ENCODE measurements around the gene OVAAL. TPM values are rescaled to one million over a fixed set of nuclear protein-coding genes. Genes with fewer than 3 reads are reported as not detected.

OVAAL gene
- total RNA-seq, 1 donor from 2014 or later, result not detected

DNA sequence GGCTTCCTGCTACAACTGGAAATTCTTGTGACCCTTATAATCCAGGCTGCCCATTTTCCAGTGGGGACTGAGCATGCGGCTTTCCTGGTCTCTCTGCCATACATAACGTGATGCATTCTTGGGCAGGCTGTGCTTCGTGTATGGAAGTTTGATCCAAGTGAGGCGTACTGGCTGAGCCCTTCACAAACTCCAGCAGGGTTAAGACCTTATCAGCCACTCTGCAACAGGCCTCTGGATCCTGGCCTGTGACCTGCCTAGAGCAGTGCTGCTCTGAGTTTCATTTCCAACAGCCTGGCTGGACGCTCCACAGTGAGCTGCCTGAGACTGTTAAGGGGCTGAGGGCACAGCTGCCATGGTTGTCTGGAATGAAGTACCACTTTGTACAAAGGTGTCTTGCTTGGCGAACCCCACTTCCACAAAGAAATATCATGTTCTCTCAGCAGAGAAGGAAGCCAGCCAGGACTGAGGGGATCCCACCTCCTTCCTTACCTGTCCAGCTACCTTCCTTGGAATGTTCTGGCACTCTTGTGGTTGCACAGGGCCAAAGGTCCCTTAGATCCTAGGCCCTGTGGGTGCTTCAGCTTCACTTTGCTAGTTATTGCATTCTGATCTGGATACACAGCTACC lies 44.6 kb downstream of the OVAAL start:
- ATAC-seq (peak; percentile 58), DNase-seq (ENCODE audit: low spot score) (no peak)

DNA sequence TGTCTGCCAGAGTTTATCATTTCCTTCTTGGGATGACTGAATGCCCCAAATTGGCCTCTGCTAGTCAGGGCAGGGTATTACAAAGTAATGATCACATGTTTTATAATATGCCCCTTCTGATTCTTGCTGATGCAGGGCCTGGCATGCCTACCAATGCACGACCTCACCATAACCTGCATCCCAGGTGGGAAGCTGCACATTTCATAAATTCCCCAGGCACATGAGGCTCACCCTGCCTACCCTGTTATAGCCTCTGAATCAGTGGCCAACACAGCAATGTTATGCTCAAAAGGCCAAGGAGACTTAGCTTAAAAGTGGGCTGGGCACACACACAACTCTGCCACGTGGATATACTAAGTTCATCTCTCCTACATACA lies 45.1 kb downstream of the OVAAL start:
- ATAC-seq (no peak), DNase-seq (ENCODE audit: low spot score) (no peak)

DNA sequence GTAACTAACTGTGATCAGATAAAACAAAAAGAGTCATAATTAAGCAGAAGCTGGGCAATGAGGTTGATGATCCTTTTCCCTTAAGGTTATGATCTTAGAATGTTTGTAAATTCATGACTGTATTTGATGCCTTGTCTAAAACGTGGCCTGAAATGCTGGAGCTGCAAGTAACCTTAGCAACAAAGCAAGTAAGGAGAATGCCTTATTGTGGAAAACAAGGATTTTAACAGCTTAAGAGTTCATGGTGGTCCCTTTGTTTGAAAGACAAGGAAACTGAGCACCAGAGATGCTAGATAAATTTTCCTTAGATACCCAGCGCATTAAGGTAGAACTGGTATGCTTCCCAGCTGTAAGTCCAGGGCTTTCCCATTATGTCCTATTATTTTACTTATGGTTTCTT lies 47.4 kb downstream of the OVAAL start:
- no peak for ATAC-seq
- no peak for DNase-seq (ENCODE audit: low spot score)

DNA sequence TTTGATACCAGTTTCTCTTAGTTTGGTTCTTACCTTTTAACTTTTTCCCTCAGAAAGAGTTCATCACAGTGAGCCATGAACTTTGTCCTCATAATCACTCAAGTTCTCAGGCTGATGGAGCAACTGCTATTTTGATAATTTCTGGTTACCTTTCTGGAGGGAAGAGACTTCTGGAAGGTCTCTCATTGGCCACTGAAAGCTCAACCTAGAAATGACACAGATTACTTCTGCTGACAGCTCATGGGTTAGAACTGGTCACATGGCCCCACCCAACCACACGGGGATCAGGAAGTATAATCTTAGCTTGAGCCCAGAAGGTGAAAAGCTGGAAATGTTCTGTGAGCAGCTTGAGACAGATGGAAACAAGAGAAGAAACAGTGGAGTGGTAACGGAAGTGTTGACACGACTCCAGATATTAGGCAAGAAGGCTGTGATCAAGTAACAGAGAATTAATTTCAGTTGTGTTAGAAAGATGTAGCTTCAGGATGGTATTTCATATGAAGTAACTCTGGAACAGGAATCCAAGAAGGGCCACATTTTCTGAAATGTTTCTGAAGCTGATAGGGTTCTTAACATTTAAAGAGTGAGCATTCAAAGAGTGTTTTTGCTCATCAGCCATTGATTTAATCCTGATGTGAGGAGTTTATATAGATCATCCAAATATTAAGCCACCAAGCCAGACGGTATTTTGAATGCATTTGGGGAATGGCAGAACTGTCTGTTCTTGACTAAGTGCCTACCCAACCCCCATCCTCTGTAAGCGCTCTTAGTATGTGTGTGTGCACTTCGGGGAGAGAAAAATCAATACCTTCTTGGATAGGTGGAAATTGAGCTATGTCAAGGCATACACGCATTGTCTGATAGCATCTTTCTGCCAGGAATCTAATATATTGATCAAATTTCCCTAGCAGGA lies 51.1 kb downstream of the OVAAL start:
- DNase-seq (ENCODE audit: low spot score), result peak; percentile 64
- ATAC-seq, result peak; percentile 96

DNA sequence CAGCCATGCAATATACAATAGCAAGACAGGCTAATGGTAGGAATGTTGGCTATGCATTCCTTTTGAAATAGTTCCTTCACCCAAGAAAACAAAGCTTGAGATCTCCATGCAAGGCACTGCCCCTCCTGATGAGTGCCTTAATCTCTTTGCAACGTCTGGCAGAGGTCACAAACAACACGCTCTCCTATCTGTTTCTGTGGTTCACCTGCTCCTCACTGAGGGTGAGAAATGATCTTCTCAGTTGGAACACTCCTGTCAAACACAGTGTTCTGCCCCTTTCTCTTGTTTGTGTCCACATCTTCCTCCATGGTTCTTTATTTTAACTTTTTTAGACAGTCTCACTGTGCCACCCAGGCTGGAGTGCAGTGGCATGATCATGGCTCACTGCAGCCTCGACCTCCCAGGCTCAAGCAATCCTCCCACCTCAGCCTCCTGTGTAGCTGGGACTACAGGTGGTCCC lies 51.8 kb downstream of the OVAAL start:
- DNase-seq (ENCODE audit: low spot score), result no peak
- ATAC-seq, result no peak

DNA sequence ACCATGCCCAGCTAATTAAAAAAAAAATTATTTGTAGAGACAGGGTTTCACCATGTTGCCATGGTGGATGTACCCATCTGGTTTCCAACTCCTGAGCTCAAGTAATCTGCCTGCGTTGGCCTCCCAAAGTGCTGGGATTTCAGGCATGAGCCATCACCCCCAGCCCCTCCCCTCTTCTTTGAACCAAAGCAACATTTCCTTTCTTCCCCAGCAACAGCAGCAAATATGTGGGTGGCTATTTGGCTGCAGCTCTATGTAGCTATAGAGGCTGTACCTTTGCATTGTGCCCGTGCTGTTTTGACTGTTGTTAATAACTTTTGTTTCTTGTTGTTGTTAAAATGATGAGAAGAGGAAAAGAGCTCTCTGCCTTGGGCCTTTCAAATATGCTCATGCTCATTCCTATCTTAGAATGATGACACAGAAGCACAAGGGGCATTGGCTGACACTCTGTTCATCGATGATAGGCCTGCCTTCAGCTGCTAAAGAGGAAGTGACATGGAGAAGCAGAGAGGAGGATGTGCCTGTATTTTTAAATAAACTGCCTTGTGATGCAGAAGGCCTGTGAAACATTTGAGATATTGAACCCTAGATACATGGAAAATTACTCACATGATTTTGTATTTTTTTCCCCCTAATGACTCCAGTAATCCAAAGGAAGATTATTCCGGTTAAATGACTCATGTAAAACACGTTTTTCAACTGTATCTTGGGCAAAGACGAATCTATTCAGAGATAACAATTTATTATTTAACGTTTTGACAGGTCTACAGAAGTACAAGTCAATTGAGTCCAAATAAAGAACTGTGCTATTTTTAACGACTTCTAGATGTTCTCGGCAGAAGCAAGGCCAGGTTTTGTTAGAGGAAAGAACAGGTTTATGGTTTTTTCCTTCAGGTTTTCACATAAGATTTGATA lies 52.5 kb downstream of the OVAAL start:
- no peak for ATAC-seq
- no peak for DNase-seq (ENCODE audit: low spot score)

DNA sequence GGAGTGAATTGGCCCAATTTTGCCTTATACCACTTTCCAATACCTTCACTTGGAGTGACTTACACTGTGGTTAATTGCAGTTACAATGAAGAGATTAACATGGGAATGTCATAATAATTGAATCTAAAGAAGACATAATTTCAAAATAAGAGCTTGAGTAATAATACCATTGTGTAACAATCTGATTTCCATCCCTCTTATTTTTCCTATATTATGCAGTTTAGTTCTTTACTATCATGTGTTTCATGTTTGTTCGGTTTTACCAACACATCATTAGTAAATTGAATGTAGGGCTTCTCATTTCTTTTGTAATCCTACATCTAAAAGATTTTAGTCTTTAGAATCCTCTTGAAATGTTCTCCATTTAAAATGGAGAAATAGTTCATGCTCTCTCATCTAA lies 53.9 kb downstream of the OVAAL start:
- ATAC-seq (no peak), DNase-seq (ENCODE audit: low spot score) (no peak)

DNA sequence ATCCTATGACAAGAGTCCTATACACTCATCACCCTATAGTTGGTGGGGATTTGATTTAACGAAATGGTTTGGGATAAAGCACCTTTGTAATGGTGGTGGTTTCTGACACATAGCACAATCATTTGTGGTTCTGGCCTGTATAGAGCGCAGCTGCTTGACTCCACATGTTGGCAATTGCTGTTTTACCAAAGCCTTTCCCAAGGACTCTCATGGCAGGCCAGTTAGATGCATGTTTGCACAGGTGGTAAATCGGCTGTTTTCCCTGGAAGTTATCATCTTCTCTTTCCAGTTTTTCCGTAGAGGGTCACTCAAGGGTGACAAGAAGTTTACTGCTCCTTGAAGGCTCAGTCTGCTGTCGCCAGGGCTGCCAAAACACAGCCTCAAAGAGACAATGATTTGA lies 56.0 kb downstream of the OVAAL start:
- DNase-seq (ENCODE audit: low spot score) (no peak), ATAC-seq (no peak)

DNA sequence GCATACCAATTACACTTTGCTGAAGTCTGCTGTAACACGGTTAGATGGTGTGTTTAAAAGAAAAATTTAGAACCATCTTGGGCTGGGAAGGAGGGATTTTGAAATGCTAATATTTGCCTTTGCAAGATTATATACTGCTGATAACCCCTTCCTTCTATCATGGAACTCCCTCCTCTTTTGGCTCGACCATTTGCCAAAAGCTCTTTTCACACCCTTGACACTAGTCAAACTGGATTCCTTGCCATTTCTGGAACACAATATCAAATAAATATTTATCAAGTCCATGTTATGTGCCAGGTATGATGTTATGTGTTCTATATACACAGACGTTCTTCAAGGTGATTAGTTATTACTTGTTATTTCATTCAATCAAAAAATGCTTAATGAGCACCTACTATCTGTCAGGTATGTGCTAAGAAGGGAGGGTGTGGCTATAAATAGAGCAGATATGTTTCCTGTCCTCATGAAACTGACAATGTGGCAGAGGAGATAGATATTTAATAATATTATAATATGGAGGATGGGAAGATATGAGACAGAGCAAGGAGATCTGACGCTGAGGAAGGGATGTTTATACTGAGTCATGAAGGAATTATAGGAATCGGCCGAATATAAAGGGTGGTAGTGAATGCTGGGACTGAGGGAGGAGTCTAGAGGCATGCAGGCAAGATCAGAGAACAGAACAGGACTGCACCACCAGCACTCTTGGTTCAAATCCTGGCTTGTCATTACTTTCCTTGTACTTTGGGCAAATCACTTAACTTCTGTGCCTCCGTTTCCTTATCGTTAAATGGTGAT lies 56.9 kb downstream of the OVAAL start:
- ATAC-seq (no peak), DNase-seq (ENCODE audit: low spot score) (no peak)

Other genes starting within 250 kb of the OVAAL start
- 11.1 TPM for gene ACBD6, start 56.4 kb upstream of the OVAAL start, total RNA-seq
- 7.4 TPM for gene XPR1, start 73.1 kb downstream of the OVAAL start, total RNA-seq